COLO668 (cell line): Measurements from ENCODE around the gene KREMEN1.

Experiments used
- DNase-seq: peaks from one replicate; lab custom pipeline; 2025; ENCODE audit not compliant: unreplicated experiment; lab: John Stamatoyannopoulos, UW

KREMEN1 gene

DNA sequence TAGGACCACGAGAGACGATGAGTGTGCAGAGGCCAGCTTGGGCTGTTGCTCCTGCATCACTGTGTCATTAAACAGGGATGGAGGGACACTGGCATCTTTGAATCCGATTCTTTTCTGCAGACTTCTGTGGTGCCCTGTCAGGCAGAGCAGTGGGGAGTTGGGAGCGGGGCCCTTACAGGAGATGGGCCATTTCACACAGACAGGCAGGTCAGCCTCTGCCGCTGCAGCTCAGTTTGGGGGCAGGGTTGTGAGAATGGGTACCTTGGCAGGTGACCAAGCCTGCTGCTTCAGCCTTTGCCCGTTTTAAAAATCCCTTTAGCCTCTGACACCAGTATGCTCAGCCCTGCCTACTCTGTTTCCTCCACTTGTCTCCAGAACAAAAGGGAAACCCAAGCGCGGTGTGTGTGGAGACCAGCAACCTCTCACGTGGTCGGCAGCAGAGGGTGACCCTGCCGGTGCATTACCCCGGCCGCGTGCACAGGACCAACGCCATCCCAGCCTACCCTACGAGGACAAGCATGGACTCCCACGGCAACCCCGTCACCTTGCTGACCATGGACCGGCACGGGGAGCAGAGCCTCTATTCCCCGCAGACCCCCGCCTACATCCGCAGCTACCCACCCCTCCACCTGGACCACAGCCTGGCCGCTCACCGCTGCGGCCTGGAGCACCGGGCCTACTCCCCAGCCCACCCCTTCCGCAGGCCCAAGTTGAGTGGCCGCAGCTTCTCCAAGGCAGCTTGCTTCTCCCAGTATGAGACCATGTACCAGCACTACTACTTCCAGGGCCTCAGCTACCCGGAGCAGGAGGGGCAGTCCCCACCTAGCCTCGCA is 23.8 kb upstream of the KREMEN1 start:
- no peak for DNase-seq

DNA sequence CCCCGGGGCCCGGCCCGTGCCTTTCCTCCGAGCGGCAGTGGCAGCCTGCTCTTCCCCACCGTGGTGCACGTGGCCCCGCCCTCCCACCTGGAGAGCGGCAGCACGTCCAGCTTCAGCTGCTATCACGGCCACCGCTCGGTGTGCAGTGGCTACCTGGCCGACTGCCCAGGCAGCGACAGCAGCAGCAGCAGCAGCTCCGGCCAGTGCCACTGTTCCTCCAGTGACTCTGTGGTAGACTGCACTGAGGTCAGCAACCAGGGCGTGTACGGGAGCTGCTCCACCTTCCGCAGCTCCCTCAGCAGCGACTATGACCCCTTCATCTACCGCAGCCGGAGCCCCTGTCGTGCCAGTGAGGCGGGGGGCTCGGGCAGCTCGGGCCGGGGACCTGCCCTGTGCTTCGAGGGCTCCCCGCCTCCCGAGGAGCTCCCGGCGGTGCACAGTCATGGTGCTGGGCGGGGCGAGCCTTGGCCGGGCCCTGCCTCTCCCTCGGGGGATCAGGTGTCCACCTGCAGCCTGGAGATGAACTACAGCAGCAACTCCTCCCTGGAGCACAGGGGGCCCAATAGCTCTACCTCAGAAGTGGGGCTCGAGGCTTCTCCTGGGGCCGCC is 23.1 kb upstream of the KREMEN1 start:
- DNase-seq, result no peak

GRCh38 chr22:29050457-29050856 is 22.4 kb upstream of the KREMEN1 start:
- DNase-seq, result no peak

GRCh38 chr22:29053048-29053702 is 19.7 kb upstream of the KREMEN1 start:
- no peak for DNase-seq

DNA sequence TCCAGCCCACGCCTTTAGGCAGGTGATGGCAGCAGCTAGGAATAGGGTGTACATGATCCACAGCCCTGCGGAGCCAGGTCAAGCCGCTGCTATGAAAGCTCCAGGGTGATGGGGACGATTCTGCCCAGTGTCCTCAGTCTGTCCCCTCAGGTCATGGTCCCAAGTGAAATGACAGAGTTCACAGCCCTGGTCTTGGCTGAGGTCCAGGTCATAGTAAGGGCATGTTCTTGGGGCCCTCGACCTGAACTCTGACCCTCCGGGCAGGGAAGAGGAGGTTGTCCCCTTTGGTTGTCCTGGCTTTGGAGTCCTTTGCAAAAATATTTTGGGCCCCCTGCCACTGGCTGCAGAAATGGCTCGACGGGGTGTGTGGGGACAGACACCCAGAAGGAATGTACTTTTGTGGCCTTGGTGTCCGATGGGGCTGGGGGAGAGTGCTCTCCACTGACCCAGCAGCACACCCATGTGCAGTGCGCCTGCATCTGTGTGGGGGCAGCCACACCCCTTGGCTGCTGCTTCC is 18.5 kb upstream of the KREMEN1 start:
- no peak for DNase-seq

GRCh38 chr22:29055192-29055830 is 17.5 kb upstream of the KREMEN1 start:
- DNase-seq, result no peak

- DNase-seq, result no peak
Observed at GRCh38 chr22:29056472-29056871, 16.4 kb upstream of the KREMEN1 start.

- DNase-seq, result no peak
Observed at GRCh38 chr22:29060251-29060869, 12.5 kb upstream of the KREMEN1 start.

DNA sequence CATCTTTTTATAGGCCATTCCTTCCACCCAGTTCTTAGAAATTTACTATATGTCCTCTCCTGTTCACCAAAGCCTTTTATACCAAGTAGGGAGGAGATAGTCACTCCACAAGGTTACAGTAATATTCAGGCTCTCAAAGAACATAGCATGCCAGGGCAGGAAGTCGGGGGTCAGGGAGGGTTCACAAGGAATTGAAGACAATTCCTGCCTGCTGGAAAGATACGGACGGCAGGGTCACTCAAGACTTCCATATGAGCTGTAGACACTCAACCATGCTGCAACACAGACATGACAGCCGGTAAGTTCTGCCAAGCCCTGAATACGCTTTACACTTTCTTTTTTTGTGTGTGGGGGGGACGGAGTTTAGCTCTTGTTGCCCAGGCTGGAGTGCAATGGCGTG is 11.9 kb upstream of the KREMEN1 start:
- no peak for DNase-seq

DNA sequence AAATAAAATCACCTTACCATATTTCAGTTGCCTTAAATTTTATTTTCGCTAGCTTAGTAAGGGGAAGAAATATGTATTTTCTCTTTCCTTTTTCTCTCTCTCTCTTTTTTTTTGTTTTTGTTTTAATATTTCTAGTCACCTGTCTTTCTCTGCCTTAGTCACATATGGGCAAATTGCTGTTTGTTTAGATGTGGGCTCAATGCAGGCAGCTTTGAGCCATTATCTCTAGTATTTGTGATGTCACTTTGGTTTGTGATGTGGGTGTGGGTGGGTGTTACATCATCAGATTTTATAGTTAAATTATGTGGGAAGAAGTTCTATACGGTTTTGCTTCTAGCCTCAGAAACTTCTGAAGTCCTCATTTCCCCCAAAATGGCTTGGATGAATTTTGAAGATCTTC is 11.1 kb upstream of the KREMEN1 start, which contains the start of gene C22orf31:
Gene C22orf31, minus strand, starts transcription at position 59 of the 400 bp plus-strand sequence. Its CDS starts 39 bp downstream, at position 20.
- no peak for DNase-seq

DNA sequence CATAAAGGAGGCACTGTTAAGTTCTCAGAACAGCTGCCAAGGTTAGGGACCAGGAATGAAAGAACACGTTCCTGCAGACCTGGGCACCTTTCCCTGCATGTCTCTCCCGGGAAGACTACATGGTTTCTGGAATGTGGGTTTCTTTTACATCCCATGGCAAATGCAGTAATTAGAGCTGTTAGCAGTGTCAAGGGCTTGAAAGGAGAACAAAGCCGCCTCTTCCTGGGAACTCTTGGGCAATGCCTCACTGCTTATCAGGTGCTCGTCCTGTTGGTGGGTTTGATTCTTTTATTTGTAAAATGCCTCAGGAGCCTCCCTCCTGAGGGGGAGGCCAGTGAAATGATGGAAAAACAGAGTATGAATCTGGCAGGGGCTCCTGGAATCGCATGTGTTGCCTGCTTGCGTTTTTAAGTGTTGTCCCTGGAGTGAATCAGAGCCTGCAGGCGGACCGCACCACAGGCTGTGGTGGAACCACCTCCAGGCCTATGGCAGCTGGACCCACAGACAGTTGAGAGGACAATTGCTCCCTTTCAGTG is 10.5 kb upstream of the KREMEN1 start:
- DNase-seq, result no peak

- DNase-seq, result no peak
Observed at GRCh38 chr22:29065468-29066190, 7.2 kb upstream of the KREMEN1 start.

GRCh38 chr22:29069463-29069862 is 3.4 kb upstream of the KREMEN1 start:
- DNase-seq, result no peak

DNA sequence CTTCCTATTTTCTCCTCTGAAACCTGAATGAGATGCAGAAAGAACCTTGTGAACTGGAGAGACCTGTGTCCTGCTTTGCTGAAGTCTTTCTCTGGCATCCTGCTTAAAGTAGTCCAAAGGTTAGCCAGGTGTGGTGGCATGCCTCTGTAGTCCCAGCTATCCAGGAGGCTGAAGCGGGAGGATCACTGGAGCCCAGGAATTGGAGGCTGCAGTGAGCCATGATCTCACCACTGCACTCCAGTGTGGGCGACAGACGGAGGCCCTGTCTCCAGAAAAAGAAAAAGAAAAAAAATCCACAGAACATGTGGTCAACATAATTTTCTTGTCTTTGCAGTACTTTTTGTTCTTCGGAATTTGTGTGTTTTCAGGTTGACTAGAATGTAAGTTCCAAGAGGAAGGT is 2.3 kb upstream of the KREMEN1 start:
- DNase-seq, result no peak

GRCh38 chr22:29071261-29072045 is 1.4 kb upstream of the KREMEN1 start:
- DNase-seq, result peak; percentile 85

DNA sequence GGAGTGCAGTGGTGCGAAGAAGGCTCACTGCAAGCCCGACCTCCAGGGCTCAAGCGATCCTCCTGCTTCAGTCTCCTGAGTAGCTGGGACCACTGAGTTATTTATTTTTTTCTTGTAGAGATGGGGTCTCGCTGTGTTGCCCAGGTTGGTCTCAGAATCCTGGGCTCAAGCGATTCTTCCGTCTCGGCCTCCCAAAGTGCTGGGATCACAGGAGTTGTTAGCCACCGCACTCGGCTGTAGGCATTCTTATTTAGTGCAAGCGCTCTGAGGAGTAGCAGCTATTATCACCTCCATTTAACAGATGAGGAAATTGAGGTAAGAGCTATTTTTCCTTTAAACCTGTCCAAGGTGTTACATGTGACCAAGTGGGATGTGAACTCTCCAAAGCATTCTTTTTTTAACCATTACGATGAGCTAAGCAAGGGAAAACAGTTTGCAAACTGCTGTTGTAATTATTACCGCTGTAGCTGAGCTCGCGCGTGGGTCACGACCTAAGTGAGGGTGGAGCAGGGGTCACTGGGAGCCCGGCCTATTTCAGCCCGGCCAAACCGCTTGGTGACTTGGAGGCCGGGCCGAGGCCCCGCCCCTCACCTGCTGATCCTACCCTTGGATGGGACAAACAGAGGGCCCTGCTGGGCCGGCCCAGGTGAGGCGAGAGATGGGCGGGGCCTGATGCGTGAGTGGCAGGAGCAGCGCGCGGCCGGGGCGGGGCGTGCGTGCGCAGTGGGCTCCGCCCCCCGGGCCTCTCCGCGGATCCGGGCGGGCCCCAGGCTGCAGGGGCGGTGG is 449 bp upstream of the KREMEN1 start:
- peak; percentile 92 for DNase-seq

GRCh38 chr22:29073618-29074275 is 912 bp downstream of the KREMEN1 start:
- no peak for DNase-seq

DNA sequence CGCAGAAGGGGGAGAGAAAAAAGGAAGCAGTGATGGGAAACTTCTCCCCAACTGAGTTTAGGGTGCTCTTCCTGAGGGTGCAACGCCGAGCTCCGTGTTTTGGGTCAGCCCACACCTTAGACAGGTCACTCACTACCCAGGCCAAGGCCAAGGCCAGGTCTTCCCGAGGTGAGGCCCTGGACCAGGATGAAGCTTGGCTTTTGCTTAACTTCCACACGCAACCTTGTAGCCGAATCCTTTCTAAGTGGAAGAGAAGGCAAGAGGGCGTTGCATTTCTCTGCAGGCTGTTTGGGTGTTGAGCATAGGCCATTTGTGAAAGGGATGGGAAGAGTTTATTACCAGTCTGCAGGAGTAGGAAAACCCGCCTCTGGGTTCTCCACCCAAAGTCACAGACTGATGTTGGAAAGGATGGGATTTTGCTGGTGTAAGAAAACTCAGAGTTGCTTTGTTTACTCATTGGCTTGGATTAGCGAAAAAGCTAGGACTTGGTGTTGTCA is 1.5 kb downstream of the KREMEN1 start:
- DNase-seq, result no peak
